GM12873 (cell line): ENCODE measurements around the gene IKZF2.

Experiments
- CTCF ChIP-seq: IDR thresholded peaks from 2 replicates; pipeline ENCODE4 v1.5.1; 2012; ENCODE audit warnings: low read depth, mild to moderate bottlenecking, moderate library complexity, low read length, control low read depth; ENCODE audit not compliant: insufficient read depth; ENCODE audit errors: missing control alignments

Gene IKZF2

GRCh38 chr2:213162516-213163118, 11.2 kb upstream of the IKZF2 start:
- no peak for TF ChIP-seq CTCF

GRCh38 chr2:213161759-213162515, 10.5 kb upstream of the IKZF2 start:
- TF ChIP-seq CTCF: no peak

- no peak for TF ChIP-seq CTCF
These were observed 8.4 kb upstream of the IKZF2 start for GRCh38 chr2:213159768-213160167.

- no peak for TF ChIP-seq CTCF
These were observed 5.8 kb upstream of the IKZF2 start for GRCh38 chr2:213157242-213157641.

GRCh38 chr2:213156717-213157116, 5.3 kb upstream of the IKZF2 start:
- TF ChIP-seq CTCF: no peak

GRCh38 chr2:213152888-213153287, 1.5 kb upstream of the IKZF2 start:
- no peak for TF ChIP-seq CTCF

GRCh38 chr2:213152065-213152794, 818 bp upstream of the IKZF2 start:
- no peak for TF ChIP-seq CTCF
